HG03039 (cell line): ENCODE measurements around the gene ATXN7L1.

Experiments
- ATAC-seq: cut with Tn5 transposase; IDR thresholded peaks from one replicate; pipeline ENCODE4 v1.9.1; 2021; ENCODE audit warnings: mild to moderate bottlenecking, moderate library complexity; ENCODE audit not compliant: unreplicated experiment

ATXN7L1 gene

GRCh38 chr7:105682341-105683060 lies 193.9 kb downstream of the ATXN7L1 start:
- no peak for ATAC-seq

GRCh38 chr7:105680505-105681187 lies 195.8 kb downstream of the ATXN7L1 start:
- ATAC-seq: no peak

GRCh38 chr7:105678811-105679495 lies 197.4 kb downstream of the ATXN7L1 start:
- ATAC-seq: no peak

- no peak for ATAC-seq
These were observed 198.4 kb downstream of the ATXN7L1 start for GRCh38 chr7:105677817-105678573.

GRCh38 chr7:105677410-105677730 lies 199.0 kb downstream of the ATXN7L1 start:
- ATAC-seq: no peak

GRCh38 chr7:105675934-105676371 lies 200.4 kb downstream of the ATXN7L1 start:
- no peak for ATAC-seq

GRCh38 chr7:105674200-105674920 lies 202.0 kb downstream of the ATXN7L1 start:
- ATAC-seq: no peak

- no peak for ATAC-seq
These were observed 202.9 kb downstream of the ATXN7L1 start for GRCh38 chr7:105673367-105674084.

GRCh38 chr7:105672801-105673200 lies 203.6 kb downstream of the ATXN7L1 start:
- ATAC-seq: no peak

GRCh38 chr7:105666324-105666723 lies 210.1 kb downstream of the ATXN7L1 start:
- ATAC-seq: no peak

GRCh38 chr7:105665684-105666083 lies 210.7 kb downstream of the ATXN7L1 start:
- no peak for ATAC-seq

- ATAC-seq: no peak
These were observed 211.4 kb downstream of the ATXN7L1 start for GRCh38 chr7:105664816-105665525.

- no peak for ATAC-seq
These were observed 213.4 kb downstream of the ATXN7L1 start for GRCh38 chr7:105662998-105663397.

- no peak for ATAC-seq
These were observed 214.8 kb downstream of the ATXN7L1 start for GRCh38 chr7:105661625-105662024.

- ATAC-seq: no peak
These were observed 219.4 kb downstream of the ATXN7L1 start for GRCh38 chr7:105656922-105657521.

GRCh38 chr7:105655500-105656380 lies 220.7 kb downstream of the ATXN7L1 start:
- ATAC-seq: no peak

GRCh38 chr7:105655067-105655466 lies 221.3 kb downstream of the ATXN7L1 start:
- no peak for ATAC-seq

GRCh38 chr7:105654095-105654686 lies 222.2 kb downstream of the ATXN7L1 start:
- ATAC-seq: no peak
